GM13976 (cell line): ENCODE results near the gene SPOPL.
A peak's percentile ranks its signal among the peaks of the same experiment; 100 is the strongest.

Source experiments
- DNase-seq: peaks from one replicate; pipeline ENCODE4 v3.0.0; 2012; ENCODE audit warnings: low spot score
- CTCF ChIP-seq: IDR thresholded peaks from 2 replicates; pipeline ENCODE4 v1.5.1; 2012; ENCODE audit warnings: borderline replicate concordance, mild to moderate bottlenecking; ENCODE audit not compliant: insufficient read depth; ENCODE audit errors: extremely low read depth, missing control alignments, control extremely low read depth
- in situ Hi-C: fragments of 300-500 bp; cut with MboI; formaldehyde crosslinking; loops from one replicate; pipeline ENCODE4 v1.12.0; 2022; ENCODE audit warnings: low sequenced_read_pairs, mixed read lengths, inconsistent platforms; ENCODE audit not compliant: unreplicated experiment

Gene SPOPL

DNA sequence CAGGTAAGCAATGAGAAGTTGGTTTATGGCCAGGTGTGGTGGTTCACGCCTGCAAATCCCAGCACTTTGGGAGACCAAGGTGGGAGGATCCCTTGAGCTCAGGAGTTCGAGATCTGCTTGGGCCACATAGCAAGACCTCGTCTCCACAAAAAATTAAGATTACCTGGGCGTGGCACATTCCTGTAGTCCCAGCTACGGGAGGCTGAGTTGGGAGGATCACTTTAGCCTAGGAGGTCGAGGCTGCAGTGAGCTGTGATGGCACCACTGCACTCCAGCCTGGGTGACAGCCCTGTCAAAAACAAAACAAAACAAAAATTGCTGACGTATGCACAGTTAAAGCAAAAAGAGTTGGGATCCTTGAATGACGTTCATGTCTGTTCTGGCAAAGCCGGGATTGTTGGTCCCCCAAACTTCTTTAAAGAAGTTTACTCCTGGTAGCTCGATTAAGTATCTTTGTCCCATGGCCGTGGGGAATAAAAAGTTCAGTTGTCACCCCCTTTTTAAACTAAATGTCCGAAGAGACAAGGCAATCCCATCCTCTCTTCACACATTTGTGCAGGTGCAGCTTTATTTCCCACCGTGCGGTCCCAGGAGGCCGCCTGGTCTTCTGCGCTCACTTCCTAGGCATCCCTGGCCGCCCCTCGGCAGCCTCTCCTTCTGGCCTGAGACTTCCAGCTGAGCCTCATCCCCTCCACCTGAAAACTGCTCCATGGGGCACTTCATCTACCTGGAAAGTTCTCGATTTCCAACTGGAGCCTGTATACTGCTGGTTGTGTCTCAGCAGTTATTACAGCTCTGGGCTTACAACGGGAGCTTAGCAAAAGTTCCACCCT, 762 bp upstream of the SPOPL start:
- TF ChIP-seq CTCF: no peak
- DNase-seq: no peak
- in situ Hi-C loops: no loop called here

GRCh38 chr2:138502255-138503086, 901 bp downstream of the SPOPL start:
- DNase-seq: no peak
- in situ Hi-C loops: no loop called here
- no peak for TF ChIP-seq CTCF

- DNase-seq: no peak
- in situ Hi-C loops: no loop called here
- TF ChIP-seq CTCF: no peak
Observed at GRCh38 chr2:138503087-138503442, 1.5 kb downstream of the SPOPL start.

GRCh38 chr2:138503652-138504051, 2.1 kb downstream of the SPOPL start:
- no peak for DNase-seq
- in situ Hi-C loops: no loop called here
- no peak for TF ChIP-seq CTCF

- no peak for DNase-seq
- TF ChIP-seq CTCF: no peak
- in situ Hi-C loops: no loop called here
Observed at GRCh38 chr2:138504092-138504491, 2.5 kb downstream of the SPOPL start.

- DNase-seq: peak; percentile 26
- TF ChIP-seq CTCF: no peak
- in situ Hi-C loops: no loop called here
Observed at GRCh38 chr2:138504546-138505235, 3.1 kb downstream of the SPOPL start.
